ENCODE measurements around the gene KPNA1.

GRCh38 chr3:122415104-122415744, 99.5 kb downstream of the KPNA1 start:
- TF ChIP-seq CTCF (IDR thresholded peaks at IDR 0.05) (no peak), POLR2A (IDR thresholded peaks at IDR 0.05) (no peak), POLR2AphosphoS5 (IDR thresholded peaks at IDR 0.05) (no peak), EP300 (IDR thresholded peaks at IDR 0.05) (no peak)
